Transverse colon (tissue), 3 donors: ENCODE measurements around the gene GATA5.

Source experiments
- EP300 ChIP-seq: sonication (generic); formaldehyde crosslinking; IDR thresholded peaks from one replicate; pipeline ENCODE4 v1.6.1; 2017; ENCODE audit warnings: antibody characterized with exemption, low read depth
- POLR2A ChIP-seq: fragments of 450-650 bp; IDR thresholded peaks from one replicate; pipeline ENCODE4 v1.6.1; 2016; ENCODE audit warnings: antibody characterized with exemption, mild to moderate bottlenecking, moderate library complexity
- TF ChIP-seq, protein P1 (sequence below), 5 experiments: fragments of 200-600 bp in 3 of 5; fragments of 450-650 bp in 2 of 5; sonication (generic) in 3 of 5; IDR thresholded peaks; 1 replicate in 2 of 5; 2 replicates in 3 of 5; pipeline ENCODE4 v1.5.1; 2016 to 2017; ENCODE audit warnings: antibody characterized with exemption in 5 of 5, inconsistent platforms in 3 of 5, mild to moderate bottlenecking in 2 of 5, moderate library complexity in 1 of 5

GRCh38 chr20:62515826-62516225 is 40.0 kb upstream of the GATA5 start:
- TF ChIP-seq, protein P1, sequence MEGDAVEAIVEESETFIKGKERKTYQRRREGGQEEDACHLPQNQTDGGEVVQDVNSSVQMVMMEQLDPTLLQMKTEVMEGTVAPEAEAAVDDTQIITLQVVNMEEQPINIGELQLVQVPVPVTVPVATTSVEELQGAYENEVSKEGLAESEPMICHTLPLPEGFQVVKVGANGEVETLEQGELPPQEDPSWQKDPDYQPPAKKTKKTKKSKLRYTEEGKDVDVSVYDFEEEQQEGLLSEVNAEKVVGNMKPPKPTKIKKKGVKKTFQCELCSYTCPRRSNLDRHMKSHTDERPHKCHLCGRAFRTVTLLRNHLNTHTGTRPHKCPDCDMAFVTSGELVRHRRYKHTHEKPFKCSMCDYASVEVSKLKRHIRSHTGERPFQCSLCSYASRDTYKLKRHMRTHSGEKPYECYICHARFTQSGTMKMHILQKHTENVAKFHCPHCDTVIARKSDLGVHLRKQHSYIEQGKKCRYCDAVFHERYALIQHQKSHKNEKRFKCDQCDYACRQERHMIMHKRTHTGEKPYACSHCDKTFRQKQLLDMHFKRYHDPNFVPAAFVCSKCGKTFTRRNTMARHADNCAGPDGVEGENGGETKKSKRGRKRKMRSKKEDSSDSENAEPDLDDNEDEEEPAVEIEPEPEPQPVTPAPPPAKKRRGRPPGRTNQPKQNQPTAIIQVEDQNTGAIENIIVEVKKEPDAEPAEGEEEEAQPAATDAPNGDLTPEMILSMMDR (IDR thresholded peaks at IDR 0.05): no peak
- TF ChIP-seq EP300: no peak
- no peak for TF ChIP-seq POLR2A
